ENCODE results near the gene NR5A1.

Gene NR5A1

GRCh38 chr9:124513376-124513994 is 6.3 kb upstream of the NR5A1 start:
- no peak for DNase-seq

GRCh38 chr9:124512806-124513204 is 5.6 kb upstream of the NR5A1 start:
- no peak for DNase-seq

DNA sequence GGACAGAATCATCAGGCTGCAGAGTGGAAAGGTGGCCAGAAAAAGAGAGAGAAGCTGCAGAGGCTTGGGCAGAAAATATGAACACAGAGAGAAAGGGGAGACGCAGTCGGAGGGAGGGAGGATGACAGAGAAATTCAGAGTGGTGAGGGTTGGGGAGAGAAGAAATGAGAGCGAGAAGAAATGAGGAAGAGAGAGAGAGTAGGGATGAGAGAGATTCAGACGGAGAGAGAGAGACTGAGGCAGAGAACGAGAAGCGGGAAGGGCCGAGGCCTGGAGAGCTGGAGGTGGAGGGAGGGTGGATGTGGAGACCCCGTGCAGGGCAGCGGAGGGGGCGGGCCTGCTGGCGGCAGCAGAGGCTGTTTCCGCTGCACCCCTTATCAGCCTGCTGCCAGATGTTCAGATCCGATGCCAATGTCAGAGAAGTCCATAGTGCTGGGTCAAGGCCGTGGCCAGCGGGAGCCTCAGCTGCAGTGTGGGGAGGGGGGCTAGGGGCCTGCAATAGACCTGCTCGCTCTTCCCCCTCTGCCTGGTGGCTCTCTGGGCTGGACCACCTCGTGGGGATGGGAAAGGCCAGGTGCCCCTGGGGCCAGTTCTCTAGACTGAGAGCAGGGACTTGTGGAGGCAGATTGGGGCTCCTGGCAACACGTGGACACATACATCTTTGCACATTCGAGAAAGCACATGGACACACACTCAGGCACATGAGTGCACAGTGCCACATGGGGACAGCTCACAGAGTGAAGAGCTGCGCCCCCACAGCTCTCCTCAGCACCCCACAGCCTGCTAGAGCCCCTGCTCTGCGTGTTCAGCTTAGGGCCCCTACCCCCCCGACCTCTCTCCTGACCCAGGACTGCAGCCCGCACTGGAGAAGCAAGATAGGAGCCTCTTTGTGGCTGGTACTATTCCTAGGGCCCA is 4.9 kb upstream of the NR5A1 start:
- DNase-seq = no peak

GRCh38 chr9:124511426-124511840 is 4.2 kb upstream of the NR5A1 start:
- no peak for DNase-seq

DNA sequence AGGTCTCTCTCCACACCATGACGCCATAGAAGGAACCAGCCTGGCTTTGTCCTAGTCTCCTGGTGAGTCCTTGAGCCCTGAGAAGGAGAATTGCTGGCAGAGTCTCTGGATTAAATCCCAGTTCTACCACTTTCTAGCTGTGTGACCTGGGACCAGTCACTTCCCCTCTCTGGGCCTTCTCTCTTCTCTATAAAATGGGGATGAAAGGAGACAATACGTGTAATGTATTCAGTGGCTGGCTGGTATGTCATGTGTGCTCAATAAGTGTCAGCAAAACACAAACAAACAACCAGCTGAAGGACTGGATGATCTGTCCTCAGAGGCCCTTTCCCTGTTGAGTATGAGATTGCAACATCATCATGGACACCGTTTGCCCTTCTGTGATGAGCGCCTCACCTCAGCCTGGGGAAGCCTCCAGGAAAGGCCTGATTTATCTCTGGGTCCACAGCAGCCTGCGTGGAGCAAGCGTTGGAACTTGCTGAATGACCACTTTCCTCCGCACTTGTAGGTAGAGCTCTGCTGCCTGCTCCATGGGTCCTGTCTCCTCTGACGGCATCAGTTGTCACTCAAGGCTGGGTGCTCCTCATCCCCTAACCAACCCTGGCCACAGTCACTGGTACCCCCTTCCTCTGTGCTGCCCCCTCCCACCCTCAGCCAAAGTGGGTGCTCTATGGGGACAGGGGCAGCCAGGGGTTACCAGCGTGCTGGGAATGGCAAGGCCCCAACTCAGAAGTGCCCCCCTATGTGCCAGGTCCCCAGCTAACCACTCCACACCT is 3.6 kb upstream of the NR5A1 start:
- no peak for DNase-seq

DNA sequence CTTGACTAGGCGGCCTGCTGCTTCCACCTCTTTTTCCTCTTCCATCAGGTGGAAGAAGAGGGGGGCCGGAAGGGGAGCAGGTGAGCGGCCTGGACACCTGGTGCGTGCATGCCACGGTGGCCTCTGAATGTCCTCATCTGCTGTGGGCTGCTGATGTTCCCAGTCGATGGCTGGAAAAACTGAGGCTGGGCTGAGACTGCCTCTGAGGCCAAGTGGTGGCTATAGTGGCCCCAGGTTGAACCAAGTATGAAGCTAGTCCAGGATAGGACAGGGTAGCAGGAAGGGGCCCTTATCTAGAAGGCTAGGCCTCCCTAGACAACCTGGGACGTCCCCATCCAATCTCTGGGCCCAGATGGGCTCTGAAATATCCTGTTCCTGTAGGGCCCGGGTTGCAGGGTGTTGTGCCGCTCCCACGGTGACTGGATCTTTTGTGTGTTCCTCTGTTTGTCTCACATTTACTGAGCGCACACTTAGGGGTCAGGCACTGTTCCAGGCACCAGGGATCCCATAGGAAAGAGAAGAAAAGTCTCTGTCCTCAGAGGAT is 753 bp upstream of the NR5A1 start:
- DNase-seq = no peak

GRCh38 chr9:124506433-124506832 is 766 bp downstream of the NR5A1 start:
- DNase-seq = no peak

GRCh38 chr9:124505901-124506346 is 1.3 kb downstream of the NR5A1 start:
- no peak for DNase-seq

DNA sequence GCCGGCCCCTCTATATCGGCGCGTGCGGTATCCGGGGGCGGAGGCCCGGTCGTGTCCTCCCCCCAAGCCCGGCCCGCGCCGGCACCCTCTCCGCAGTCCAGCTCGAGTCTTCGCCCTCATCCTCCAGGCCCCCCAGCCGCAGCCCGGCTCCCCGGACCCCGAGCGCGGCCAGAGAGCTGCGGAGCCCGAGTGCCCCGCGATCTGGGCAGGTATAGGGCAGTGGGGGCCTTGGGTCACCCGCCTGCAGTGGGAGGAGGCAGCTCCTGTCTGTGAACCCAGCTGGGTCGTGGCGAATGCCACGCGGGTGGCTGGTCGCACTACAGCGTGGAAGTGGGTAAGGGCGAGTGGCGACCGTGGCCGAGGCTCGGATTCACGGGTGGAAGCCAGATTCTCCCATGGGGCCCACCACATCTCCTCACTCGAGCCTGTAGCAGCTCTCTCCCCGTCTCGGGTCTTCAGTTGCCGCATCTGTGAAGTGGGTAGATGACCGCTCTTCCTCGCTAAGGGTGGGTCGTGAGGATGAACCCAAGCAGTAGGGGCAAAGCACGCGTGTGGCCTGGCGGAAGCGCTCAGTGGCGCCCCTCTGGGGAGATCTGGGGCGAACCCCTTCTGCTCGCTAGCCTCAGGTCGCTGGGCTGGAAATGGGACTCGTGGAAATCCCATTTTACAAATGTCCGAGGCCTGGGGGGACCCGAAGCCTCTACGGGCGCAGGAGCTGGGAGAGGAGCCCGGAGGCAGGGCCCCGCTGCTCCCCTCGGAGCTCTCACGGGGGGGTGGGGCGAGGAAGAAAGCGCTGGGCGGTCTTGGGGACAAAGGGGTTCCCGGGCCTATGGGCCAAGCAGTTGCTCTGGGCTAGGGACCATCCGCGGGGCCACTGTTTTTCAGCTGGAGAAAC is 1.9 kb downstream of the NR5A1 start:
- DNase-seq = no peak

- DNase-seq = no peak
These were observed 2.6 kb downstream of the NR5A1 start for GRCh38 chr9:124504530-124505005.

DNA sequence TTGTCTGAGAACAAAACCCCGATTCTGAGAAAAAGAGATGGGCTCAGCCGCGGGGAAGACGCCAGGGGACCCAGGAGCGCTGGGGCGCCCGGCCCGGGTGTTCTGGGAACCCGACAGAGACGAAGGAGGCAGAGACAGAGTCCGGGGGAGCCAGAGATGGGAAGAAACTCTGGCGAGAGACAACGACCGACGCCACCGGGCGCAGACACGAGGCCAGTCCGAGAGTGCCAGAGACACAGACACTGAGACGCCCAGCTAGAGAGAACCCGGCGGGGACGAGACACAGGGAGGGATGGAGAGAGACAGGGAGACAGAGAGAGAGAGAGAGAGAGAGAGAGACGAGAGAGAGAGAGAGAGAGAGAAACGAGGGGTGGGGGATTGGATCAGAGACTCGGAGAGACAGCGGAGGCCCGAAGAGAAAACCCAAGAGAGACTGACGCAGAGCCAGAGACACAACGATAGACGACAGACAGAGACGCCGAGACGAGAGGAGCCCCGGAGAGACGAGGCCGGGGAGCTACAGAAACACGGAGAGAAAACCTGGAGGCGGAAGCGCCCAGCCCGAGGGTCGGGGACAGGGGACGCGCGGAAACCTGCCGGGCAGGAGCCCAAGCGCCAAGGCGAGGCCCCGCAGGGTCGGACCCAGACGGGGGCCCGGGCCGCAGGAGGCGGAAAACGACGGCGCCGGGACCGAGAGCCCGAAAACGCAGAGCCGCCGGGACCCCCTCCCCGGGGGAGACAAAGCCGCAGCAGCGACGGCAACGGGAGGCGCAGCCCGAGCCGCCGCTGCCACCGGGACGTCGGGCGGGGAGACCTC is 3.3 kb downstream of the NR5A1 start:
- DNase-seq = no peak

DNA sequence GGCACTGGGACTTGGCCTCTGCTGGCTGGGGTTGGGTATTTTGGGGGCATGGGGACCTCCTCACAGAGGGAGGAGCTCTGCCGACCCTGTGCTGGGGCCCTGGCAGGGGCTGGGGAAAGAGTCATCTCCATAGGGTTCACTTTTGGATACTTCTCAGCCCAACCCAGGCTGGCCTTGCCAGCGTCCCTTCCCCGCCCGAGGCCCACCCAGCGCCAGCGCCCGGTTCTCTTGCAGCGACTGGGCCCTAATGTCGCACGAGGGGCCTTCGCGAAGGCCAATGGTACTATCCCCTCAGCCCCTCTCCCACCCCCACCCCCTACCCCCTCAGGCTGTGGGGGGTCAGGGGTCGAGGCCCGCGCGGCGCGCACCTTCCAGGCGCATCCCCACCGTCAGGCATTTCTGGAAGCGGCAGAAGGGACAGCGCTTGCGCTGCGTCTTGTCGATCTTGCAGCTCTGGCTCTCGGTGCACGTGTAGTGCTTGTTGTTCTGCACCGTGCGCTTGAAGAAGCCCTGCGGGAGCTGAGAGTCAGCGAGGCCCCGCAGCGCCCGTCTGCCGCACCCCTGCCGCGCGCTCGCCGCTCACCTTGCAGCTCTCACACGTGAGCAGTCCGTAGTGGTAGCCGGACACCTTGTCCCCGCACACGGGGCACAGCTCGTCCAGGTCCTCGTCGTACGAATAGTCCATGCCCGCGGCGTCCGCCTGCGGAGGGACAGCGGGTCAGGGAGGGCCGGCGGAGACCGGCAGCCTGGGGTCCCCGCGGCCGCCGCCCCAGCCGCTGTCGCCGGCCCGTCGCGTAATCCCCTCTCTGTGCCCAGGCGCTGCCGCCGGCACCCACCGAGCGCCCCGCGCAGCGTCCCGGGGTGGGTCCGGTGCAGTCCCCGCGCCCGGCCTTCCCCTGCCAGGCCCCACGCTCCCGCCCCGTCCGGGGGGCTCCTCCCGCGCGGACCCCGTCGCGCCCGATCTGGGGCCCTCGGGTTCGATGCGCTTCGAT is 4.2 kb downstream of the NR5A1 start:
- DNase-seq = no peak

GRCh38 chr9:124501771-124502320 is 5.4 kb downstream of the NR5A1 start:
- no peak for DNase-seq

- no peak for DNase-seq
These were observed 6.2 kb downstream of the NR5A1 start for GRCh38 chr9:124500796-124501611.

DNA sequence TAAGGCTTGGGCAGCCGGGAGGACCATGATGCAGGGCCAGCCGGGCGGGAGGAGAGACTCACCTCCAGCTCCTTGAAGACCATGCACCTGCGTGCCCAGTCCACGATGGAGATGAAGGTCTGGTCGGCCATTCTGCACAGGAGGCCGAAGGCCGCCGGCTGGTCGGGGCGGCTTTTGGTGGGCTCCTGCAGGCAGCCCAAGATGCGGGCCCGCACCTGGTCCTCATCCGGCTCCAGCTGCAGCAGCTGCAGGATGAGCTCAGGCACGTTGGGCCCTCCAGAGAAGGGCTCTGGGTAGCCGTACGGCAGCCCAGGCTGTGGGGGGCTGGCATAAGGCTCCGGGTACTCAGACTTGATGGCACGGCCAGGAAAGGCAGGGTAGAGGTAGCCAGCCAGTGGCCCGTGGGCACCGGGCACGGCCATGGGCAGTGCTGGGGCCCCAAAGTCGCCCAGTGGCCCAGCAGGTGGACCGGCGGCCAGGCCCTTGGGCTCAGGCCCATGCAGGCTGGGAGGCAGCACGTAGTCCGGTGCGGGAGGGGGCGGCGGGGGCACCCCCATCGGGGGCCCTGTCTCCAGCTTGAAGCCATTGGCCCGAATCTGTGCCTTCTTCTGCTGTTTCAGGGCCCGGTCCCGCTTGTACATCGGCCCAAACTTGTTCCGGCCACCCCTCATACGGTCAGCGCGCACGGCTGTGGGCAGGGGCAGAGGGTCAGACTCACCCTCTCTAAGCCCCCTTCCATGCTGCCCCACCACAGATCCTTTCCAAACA is 7.0 kb downstream of the NR5A1 start:
- DNase-seq = no peak

GRCh38 chr9:124499216-124499615 is 8.0 kb downstream of the NR5A1 start:
- DNase-seq = no peak

DNA sequence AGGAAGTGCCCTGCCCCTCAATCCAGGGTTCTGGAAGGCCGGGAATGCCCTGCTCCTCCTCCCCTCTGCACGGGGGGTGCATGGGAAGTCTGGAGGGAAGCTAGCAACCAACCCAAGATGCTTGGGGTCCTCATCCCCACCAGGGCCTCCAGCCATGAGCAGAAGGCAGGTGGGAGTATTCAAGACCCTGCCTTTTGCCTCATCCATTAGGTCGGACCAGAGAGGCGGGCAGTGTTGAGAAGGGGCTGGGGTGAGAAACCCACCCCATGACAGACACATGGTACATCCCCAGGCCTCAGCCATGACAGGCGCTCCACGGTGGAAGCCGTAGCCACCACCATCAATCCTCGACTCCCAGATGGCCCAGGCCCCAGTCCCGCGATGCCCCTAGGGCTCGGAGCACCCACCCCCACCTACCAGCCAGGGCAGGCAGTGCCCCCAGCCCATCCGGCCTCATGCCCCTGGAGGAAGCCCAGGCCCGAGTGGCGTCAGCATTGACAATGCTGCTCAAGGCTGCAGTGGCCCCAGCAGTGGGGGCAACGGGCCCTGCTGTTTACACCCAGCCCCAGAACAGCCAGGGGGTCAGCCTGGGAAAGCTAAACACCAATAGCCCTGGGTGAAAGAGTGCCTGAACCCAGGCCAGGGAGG is 8.6 kb downstream of the NR5A1 start:
- DNase-seq = no peak
